Stimulated activated CD4-positive, alpha-beta T cell treated with anti-CD3 and anti-CD28 coated beads, Interleukin-12 subunit alpha, Interleukin-12 subunit beta, amount 100 ng/mL, for 4 hours (primary cell): ENCODE measurements around the gene ACOT4.
"Not testable (repeated sequence)": the region's sequence is repeated elsewhere in the genome, so short reads cannot be mapped to it uniquely, and the experiment has no call there.

Source experiments
- DNase-seq: peaks from one replicate; pipeline ENCODE4 v3.0.0-alpha.2; 2020

The ACOT4 gene

DNA sequence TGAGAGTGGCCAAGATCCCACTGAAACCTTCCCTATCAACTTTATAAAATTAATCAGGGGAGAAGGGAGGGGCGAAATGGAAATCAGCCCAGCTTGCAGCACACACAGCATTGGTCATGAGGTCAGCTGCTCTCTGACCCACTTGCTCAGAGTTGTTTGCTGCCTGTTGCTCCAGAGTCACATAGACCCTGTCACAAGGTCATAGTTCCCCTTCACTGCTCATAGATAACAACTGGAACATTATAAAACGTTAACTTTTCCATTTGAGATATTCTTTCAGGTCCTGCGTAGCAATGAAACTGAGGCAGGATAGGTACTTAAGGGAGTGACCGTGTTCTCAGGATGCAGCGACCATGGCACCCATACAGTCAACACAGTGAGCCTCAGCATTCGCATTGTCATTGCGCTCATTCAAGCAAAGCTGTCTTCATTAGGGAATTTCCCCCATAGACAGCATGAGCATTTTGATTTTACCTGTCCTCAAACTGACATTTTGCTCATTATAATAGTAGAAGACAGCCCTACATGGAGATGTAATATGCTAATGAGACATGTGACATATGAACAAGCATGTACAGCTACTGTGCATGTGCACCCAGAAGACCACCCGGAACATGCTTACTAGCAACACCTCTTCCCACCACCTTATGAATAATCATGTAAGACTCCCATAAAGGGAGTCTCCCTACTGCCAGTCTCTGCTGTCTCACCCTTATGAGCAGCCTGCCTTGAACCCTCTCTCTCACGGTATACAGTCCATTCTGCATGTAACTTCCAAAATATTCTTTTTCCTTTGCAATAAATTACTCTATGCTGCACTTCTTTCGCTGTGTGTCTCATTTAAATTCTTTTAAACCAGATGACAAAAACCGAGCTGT, 9.3 kb upstream of the ACOT4 start:
- not testable (repeated sequence) for DNase-seq

DNA sequence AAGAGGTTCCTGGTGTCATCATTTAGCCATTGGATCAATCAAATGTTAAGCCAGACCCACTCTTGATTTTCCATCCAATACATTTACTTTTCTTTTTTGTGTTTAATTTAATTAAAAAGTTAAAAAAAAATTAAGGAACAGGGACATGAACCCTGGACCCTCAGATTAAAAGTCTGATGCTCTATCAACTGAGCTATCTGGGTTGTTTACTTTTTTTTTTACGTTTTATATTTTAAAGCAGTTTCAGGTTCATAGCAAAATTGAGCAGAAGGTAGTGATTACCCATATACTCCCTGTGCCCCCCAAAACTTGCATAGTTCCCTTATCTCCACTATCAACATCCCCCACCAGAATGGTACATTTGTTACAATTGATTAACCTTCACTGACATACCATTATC, 3.0 kb upstream of the ACOT4 start:
- no peak for DNase-seq

DNA sequence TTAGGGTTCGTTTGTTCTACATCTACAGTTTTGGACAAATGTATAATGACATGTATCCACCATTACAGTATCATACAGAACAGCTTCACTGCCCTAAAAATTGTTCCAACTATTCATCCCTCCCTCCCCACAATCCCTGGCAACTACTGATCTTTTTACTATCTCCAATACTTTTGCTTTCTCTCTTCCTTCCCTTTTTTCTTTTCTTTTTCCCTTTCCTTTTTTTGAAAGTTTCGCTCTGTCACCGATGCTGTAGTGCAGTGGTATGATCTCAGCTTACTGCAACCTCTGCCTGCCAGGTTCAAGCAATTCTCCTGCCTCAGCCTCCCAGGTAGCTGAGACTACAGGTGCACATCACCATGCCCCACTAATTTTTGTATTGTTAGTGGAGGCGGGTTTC, 2.6 kb upstream of the ACOT4 start:
- no peak for DNase-seq

DNA sequence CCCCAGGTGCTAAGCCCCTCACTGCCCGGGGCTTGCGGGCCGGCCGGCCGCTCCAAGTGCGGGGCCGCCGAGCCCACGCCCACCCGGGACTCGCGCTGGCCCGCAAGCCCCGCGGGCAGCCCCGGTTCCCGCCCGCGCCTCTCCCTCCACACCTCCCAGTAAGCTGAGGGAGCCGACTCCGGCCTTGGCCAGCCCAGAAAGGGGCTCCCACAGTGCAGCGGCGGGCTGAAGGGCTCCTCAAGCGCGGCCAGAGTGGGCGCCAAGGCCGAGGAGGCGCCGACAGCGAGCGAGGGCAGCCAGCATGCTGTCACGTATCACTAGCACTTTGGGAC, 1.0 kb upstream of the ACOT4 start:
- DNase-seq, result not testable (repeated sequence)

DNA sequence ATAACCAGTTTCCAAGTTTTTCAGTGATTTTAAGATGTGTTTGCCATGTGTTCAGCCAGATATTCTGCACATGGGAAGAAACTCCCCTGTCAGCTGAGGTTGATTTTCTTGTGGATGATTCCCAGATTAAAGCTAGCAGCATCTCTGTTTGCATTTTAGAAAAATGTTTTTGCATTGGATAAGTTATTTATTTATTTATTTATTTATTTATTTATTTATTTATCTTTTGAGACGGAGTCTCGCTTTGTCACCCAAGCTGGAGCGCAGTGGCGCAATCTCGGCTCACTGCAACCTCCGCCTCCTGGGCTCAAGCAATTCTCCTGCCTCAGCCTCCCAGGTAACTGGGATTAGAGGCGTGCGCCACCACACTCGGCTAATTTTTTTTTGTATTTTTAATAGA, 2.8 kb downstream of the ACOT4 start:
- DNase-seq, result no peak

DNA sequence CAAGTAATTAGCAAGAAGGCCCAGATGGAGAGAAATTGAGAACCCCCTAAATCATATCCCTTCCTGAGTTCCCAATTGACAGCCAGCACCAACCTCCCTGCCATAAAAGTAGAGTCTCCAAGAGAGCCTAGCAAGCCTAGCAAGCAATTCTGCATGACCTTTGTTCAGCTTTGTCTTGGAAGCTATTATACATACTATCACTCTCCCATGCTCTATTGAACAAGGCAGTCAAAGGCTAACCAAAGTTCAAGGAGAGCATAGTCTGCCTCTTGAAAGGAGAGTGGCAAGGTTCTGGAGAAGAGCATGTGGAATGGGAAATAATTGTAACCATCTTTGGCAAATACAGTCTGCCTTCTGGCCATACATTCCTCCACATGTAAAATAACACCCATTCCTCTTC, 7.8 kb downstream of the ACOT4 start:
- no peak for DNase-seq

DNA sequence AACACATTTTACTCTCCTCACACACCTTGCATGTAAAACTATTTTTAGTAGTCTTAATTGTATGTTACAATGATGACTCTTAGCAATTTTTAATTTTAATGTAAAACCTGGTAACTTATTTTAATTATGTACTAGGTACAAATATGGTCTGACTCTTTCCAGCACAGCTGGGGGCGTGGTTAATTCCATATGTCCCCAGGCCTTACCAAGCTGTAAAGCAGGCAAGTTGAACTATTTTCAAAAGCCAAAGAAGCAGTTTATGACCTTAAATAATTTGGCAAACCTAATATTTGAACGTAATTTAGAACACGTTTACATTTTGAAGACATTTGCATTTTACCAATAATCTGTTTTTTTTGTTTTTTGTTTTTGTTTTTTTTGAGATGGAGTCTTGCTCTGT, 11.3 kb downstream of the ACOT4 start:
- DNase-seq, result no peak

DNA sequence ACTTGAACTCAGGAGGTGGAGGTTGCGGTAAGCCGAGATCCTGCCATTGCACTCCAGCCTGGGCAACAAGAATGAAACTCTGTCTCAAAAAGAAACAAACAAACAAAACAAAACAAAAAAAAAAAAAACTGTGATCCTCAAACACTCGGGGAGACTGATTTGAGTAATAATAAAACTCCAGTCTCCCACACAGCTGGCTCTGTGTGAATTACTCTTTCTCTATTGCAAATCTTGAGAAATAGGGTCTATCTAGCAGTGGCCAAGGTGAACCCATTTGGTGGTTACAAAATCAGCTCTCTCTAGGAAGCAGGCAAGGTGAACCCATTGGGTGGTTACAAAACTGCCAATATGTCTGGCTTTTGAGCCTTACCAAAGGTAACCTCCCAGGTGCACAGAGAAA, 14.6 kb downstream of the ACOT4 start:
- no peak for DNase-seq

DNA sequence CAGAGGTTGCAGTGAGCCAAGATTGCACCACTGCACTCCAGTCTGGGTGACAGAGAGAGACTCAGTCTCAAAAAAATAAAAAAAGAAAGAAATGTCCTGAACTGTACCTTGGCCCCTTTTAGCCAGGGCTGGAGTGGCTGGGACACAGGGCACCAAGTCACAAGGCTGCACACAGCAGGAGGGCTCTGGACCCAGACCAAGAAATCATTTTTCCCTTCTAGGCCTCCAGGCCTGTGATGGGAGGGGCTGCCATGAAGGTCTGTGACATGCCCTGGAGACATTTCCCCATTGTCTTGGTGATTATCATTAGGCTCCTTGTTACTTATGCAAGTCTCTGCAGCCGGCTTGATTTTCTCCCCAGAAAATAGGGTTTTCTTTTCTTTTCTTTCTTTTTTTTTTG, 15.6 kb downstream of the ACOT4 start:
- DNase-seq, result no peak

DNA sequence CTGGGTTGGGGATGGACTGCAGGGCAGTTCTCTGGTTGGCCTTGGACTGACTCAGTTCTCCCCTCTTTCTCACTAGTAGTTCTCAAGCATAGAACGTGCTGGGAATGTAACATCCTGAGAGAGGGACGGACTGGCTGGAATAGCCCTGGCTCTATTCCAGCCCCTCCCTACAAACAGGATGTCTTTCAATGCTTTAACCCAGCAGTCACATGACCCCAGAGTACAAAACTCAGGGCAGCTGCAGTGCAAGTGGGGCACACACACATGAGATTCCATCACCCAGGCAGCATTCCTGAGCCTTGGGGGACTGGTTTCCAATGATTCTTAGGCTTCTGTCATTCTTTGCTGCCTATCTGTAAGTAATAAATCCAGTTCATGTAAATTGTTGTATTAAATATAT, 19.0 kb downstream of the ACOT4 start:
- no peak for DNase-seq

DNA sequence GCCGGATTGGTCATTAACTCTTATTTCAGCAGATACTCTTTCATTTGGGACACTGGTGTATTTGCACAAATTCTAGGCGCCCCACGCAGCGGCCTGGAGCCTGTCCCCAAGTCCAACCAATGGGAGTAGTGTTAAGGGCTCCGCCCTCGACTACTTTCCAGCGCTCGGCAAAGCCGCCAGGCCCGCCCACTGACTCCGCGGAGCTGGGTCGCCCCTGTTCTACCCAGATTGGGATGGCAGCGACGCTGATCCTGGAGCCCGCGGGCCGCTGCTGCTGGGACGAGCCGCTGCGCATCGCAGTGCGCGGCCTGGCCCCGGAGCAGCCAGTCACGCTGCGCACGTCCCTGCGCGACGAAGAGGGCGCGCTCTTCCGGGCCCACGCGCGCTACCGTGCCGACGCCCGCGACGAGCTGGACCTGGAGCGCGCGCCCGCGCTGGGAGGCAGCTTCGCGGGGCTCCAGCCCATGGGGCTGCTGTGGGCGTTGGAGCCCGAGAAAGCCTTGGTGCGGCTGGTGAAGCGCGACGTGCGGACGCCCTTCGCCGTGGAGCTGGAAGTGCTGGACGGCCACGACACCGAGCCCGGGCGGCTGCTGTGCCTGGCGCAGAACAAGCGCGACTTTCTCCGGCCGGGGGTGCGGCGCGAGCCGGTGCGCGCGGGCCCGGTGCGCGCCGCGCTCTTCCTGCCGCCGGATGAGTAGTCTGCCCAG, 20.8 kb downstream of the ACOT4 start, which contains the start of gene ACOT6:
Gene ACOT6, plus strand, starts transcription at position 179 of the 707 bp plus-strand sequence. Its CDS starts 55 bp downstream, at position 234.
- DNase-seq, result peak; percentile 57

DNA sequence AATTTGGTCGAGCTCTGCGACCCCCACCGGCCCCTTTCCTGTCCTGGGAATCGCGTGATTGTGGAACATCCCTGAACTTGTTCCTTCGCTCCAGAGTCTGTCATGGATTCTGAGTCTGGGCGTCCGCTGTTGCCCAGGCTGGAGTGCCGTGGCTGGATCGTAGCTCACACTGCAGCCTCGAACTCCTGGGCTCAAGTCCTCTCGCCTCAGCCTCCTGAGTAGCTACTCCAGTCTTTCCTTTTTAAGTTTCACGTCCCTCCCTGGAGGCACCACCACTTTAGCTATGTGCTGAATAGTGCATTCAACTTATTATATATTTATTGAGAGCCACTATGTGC, 21.3 kb downstream of the ACOT4 start:
- no peak for DNase-seq

DNA sequence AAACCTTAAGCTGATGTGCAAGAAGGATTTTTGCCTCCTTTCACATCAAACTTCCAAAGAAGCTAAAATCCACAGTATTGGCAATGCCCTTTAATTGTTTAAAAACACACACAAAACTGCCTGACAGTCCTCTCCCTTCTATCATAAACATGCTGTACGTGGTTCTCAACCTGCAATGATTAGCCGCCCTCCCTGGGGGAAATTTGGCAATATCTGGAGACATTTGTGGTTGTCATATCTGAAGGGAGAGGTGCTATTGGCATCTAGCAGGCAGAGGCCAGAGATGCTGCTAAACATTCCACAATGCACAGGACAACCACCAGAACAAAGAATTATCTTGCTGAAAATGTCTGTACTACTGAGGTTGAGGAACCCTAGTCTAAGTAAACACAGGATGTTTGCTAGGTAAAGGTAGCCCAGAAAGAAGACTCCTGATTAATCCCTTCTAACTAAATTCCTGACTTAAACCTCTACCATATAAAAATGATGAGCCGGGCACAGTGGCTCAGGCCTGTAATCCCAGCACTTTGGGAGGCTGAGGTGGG, 21.8 kb downstream of the ACOT4 start:
- no peak for DNase-seq

DNA sequence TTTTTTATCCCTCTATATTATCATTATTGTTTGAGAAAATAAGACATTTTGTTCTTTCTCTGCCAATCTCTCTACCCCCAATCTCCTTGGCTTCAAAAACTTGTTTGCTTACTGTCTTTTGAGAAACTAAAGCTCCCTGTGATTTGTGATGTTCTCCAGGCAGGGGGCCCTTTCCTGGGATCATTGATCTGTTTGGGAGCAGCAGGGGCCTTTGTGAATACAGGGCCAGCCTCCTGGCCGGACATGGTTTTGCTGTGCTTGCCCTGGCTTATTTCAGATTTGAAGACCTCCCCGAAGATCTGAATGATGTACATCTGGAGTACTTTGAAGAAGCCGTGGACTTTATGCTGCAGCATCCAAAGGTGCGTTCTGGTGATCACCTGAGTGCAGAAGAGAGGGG, 25.2 kb downstream of the ACOT4 start:
- no peak for DNase-seq

DNA sequence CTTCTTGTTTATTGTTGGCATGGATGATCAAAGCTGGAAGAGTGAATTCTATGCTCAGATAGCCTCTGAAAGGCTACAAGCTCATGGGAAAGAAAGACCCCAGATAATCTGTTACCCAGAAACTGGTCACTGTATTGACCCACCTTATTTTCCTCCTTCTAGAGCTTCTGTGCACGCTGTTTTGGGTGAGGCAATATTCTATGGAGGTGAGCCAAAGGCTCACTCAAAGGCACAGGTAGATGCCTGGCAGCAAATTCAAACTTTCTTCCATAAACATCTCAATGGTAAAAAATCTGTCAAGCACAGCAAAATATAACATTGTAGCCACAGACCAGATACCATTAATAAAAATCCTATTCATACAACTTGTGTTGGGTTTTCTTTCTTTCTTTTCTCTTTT, 27.9 kb downstream of the ACOT4 start:
- DNase-seq, result no peak

DNA sequence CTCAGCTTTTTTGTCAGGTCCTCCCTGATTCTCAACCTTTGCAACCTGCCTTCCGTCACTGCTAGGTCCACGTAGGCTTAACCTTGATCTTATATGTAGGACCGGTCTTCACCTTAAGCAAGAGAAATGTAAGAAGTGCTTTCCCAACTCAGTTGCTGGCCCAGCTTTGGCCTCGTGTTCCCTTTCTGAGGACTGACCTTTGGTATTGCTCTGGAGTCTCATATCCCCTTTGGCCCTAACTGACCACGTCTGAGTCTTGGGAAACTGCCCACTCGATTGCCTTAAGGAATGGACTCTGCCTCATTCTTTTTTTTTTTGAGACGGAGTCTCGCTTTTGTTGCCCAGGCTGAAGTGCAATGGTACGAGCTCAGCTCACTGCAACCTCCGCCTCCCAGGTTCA, 28.6 kb downstream of the ACOT4 start:
- DNase-seq, result no peak

DNA sequence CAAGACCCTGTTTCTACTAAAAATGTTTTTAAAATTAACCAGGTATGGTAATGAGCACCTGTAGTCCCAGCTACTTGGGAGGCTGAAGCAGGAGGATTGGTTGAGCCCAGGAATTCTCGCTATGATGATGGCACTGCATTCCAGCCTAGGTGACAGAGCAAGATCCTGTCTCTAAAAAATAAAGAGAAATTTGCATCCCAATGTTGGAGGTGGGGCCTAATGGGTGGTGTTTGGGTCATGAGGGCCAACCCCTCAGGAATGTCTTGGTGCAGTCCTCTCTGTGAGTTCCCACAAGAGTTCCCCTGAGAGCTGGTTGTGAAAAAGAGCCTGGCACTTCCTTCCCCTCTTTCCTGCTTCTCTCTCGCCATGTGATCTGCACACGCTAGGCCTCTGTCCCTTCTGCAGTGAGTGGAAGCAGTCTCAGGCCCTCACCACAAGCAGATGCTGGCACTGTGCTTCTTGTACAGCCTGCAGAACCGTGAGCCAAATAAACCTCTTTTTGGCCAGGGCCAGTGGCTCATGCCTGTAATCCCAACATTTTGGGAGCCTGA, 31.9 kb downstream of the ACOT4 start:
- DNase-seq, result no peak

DNA sequence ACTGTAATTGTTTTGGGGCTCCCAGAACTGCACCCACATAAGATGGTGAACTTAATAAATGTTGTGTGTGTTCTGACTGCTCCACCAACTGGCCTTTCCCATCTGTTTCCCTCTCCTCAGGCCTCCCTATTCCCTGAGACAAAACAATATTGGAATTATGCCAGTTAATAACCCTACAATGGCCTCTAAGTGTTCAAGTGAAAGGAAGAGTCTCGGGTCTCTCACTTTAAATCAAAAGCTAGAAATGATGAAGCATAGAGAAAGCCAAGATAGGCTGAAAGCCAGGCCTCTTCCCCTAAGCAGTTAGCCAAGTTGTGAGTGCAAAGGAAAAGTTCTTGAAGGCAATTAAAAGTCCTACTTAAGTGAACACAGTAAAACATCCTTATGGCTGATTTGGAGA, 34.0 kb downstream of the ACOT4 start:
- no peak for DNase-seq

DNA sequence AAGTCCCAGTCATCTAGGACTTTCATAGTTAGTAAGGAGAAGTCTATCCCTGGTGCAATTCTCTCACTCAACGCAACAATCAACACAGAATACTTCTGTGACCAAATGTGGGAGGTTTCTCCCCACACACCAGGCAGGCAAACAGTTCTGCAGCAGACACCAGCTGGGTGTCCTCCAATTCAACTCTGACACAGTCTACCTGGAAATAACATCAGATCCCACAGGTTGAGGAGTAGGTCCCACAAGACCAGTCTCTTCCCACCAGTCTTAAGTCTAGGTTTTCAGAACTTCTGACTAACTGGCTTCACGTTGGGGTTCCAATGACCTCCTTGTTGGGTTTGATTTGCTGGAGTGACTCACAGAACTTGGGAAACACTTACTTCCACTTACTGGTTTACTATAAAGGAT, 35.5 kb downstream of the ACOT4 start:
- DNase-seq, result no peak

DNA sequence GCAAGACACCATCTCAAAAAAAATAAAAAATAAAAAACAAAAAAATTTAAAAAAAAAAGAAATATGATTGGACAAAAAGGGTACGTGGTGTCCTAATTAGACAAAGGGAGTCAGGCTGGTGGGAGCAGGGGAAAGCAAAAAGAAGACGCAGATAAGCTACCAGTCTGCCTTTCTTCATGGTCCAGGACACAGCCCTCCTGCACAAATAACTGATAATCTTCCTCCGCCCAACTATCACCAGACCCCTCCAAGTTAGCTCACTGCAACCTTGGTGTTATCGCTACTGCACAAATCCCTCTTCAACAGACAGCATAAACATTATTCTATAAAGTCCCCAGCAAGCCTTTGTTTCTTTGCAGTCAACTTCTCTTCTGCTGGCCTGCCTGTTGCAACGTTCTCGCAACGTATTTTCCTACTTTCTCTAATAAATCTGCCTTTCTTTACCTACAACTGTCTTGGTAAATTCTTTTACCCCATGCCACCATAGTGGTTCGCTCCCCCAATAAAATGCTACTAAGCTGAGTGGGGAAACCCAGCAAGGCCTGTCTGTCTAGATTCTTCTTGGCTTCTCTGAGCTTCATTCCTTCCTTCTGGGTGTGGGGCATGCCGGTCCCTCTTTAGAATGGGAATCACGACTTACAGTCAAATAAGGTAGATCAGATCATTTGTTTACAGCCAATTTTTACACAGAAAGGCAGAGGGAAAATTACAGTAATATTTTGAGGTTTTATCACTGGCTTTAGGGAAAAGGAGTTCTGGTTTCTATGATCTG, 38.5 kb downstream of the ACOT4 start:
- DNase-seq, result no peak

DNA sequence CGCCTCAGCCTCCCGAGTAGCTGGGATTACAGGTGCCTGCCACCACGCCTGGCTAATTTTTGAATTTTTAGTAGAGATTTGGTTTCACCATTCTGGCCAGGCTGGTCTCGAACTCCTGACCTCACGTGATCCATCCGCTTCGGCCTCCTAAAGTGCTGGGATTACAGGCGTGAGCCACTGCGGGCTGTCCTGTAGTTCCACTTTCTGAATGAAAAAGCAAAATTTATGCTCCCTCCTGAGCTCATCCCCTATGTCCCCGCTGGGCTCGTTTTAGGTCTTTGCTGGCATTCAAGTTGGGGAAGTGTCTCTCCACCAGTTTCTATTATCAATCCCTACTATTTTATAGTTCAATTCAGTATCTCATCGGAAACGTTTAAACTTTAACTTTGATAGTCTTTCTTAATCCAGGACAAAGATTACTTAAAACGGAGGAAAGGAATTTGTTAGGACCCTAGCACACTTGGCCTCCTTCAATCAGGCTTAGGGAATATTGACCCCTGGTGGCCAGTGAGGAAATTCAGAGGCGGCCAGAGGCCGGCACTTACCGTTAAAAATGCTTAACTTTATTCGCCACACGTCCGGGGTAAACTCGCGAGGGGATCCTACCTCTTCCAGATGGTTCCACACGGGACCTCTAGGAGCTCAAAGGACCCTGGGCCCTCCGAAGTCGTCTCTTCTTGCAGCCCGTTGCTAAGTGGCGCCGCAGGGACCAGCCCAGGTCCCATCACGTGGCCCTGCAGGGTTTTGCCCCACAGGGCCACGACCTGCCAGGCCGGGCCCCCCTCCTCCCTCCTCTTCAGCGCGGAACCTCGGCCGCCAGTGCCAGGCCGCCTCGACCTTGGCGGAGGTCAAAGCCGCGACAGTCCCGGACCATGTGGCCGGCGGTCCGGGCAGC, 41.7 kb downstream of the ACOT4 start:
- DNase-seq, result peak; percentile 49
